Measurements from ENCODE around the gene POLR2I.
"Not testable (repeated sequence)": the region's sequence is repeated elsewhere in the genome, so short reads cannot be mapped to it uniquely, and the experiment has no call there.

Gene POLR2I

DNA sequence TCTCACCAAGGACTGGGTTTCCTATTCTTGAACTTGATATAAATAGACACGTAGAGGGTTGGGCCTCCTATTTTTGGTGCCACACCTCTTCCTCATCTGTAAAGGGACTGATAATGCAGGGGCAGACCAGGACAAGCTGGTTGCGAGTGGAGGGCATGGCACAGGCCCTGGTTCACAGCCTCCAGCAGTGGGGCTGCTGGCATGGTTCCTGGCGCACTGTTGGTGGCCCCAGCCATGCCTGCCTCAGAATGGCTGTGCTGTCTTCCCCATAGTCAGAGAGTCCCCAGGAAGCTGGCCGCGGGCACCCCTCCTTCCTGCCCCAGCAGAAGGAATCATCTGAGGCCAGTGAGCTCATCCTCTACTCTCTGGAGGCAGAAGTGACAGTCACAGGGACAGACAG, 14.2 kb downstream of the POLR2I start:
- no peak for DNase-seq (ENCODE audit: low read depth)

DNA sequence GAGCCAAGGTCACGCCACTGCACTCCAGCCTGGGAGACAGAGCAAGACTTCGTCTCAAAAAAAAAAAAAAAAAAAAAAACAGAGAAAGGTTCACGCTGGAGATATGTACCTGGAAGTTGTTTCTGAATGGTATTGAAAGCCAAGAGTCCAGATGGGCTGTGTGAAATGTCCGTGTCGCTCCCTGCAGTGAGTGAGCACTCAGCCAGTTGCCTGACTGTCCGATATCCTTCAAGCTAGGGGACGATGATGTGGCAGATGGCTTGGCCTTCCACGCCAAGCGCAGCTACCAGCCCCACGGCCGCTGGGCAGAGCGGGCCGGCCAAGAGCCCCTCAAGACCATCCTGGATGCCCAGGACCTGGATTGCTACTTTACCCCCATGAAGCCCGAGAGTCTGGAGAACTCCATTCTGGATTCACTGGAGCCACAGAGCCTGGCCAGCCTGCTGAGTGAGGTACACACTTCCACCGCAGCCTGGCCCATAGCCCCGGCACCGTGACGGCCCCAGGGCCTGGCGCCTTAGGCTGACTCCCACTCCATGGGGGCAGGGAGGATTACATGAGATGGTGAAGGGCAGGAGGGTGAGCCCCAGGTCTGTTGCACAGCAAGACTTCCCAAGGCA, 15.4 kb downstream of the POLR2I start:
- DNase-seq (ENCODE audit: low read depth), result no peak

DNA sequence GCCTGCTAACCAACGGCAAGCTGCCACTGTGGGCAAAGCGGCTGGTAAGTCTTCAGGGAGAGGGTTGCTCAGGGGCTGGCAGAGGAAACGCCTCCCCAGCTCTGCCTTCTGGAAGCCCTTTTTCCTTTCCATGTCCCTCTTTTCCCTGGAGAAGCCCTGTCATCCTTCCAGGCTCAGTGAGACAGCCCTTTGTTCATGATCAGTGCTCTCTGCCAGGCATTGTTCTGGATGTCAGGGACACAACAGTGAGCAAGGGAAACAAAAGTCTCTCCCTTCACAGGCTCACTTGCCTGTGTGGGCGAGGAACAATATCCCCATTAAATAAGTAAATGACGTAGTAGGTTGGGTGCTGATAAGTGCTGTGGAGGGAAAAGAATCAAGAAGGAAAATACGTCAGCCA, 17.6 kb downstream of the POLR2I start:
- DNase-seq (ENCODE audit: low read depth), result no peak

DNA sequence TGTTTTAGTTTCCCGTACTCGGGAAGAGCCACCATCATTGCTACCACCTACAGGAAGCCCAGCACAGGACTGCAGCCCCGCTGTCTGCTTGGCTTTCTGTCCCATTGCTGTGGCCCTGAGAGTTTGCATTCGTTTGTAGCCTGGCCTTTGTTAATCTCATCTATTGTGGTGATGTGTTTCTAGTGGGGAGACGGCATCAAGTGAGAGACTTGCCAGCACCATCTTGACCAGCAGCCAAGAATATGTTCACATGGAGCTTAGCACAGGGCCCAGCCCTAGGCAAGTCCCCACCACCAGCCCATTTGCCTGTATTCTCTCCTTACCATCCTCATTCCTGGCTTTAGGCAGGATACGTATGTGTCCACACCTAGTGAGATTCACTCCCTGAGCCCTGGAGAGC, 21.0 kb downstream of the POLR2I start:
- no peak for DNase-seq (ENCODE audit: low read depth)

DNA sequence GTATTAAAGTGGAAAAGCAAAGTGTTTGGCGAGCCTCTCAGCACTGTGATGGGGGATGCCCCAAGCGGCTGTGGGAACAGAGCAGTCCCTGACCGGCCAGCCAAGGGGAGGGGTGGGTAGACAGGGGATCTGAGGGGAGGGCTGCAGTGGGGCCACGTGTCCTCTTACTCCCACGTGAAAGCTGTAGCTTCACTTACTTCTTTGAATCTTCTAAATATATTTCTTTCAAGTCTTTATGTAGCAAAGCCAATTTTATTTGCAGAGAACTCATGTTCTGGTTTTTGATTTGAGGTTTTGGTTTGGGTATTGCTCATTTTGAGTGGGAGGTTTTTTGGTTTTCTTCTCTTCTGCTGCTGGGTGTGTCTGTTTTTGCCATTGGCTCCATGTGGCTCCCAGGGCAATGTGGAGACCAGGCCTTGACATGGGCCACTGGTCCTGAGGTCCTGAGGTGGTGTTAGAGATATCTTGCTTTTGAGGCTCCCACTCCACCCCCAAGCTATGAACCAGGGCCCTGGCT, 21.5 kb downstream of the POLR2I start:
- no peak for DNase-seq (ENCODE audit: low read depth)

DNA sequence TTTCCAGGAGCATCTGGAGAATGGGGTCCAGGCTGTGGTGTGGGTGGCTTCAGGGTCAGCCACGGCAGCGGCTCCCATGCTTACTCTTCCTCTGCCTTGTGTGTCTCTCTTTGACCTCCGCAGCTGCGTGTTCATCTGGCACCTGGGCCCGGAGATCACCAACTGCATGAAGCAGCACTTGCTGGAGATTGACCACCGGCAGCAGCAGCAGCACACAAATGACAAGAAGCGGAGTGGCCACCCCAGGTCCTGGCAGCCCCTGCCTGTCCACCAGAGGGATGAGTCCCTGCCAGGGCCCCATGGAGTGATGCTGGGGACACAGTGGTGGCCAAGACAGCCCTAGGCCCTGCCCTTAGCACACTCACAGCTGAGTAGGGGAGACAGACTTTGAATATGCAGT, 22.1 kb downstream of the POLR2I start:
- no peak for DNase-seq (ENCODE audit: low read depth)

DNA sequence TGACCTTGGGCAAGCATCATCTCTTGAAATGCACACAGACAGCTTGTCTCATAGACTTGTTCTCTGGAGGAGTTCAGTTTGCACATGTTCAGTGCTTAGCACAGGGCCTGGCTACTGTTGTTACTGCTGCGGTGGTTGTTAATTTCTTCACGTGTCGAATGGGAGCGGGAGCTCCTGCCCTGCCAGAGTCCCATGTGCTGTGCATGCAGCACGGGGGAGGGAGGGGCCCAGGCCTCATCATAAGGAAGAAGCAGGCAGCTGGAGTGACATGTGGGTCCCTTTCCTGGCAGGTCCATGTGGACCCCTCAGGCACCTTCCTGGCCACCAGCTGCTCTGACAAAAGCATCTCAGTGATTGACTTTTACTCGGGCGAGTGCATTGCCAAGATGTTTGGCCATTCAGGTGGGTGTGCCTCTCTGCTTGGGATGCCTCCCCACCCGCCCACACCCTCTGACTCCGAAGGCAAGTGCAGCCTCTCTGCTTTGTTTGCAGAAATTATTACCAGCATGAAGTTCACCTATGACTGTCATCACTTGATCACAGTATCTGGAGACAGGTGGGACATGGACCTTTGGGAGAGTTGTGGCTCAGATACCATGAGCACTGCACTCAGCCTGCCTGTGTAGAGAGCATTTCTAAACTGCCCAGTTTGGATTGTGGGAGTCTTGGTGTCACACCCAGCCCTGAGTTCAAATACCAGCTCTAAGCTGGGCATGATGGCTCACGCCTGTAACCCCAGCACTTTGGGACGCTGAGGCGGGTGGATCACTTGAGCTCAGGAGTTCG, 23.6 kb downstream of the POLR2I start:
- DNase-seq (ENCODE audit: low read depth), result no peak

DNA sequence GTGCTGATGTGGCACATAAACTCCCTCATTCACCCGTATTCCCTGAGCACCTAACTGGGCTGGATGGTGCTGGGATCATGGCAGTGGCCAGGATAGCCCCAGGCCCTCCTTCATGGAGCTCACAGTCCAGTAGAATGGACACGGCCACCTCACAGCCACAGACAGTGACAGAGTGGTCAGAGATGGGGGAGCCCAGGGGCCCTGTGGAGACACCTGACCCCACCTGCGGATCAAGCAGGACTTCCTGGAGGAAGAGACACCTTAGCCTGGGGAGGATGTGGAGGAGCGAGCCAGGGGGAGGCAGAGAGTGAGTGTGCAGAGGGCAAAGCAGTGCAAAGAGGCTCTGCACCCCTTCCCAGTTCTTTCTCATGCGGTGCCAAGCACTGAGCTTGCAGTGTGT, 24.8 kb downstream of the POLR2I start:
- no peak for DNase-seq (ENCODE audit: low read depth)

DNA sequence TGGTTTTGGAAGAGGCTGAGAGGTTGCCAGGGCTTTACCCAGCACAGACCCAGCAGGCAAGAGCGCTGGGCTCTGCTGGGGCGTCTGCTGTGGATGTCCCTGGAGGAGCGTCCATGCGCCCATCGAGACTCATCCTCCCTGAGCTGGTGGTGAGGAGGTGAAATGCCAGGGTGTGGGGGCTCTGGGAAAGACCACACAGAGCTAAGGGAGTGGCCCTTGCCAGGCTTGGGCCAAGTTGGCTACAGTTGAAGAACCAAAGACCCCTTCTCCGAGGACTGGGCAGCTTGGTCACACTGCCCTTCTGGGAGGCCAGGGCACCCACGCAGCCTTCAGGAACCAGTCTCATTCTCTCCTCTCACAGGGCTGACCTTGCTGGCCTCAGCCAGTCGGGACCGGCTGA, 28.3 kb downstream of the POLR2I start:
- no peak for DNase-seq (ENCODE audit: low read depth)

DNA sequence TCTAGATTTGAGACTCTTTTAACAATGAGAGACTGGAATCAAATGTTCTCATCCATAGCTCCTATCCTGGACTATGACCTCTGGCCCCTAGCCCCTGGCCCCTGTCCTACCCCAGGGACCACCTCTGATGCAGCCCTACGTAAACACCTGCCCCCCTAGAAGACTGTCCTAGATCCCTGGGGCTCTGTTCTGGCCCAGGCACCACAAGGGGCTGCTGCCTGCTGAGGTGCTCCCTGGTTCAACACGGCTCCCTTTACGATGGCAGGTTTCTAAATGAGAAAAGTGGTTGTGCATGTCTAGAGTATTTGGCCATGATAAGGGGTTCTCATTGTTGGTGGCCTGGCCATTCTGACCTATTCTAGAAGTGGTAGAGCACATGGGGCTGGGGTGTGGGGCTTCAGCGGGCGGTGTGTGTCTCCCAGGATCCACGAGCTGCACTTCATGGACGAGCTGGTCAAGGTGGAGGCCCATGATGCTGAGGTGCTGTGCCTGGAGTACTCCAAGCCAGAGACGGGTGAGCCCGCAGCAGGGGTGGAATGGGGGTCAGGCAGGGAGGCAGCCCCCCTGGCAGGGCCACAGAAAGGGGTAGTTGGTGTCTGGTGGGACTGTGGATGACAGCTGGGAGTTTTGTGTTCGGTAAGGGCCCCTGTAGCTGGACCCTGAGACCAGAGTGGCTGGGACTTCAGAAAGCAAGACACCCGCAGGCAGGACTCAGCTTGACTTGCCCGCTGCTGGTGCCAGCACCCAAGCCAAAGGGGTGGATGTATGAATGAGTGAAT, 30.3 kb downstream of the POLR2I start:
- DNase-seq (ENCODE audit: low read depth), result no peak

DNA sequence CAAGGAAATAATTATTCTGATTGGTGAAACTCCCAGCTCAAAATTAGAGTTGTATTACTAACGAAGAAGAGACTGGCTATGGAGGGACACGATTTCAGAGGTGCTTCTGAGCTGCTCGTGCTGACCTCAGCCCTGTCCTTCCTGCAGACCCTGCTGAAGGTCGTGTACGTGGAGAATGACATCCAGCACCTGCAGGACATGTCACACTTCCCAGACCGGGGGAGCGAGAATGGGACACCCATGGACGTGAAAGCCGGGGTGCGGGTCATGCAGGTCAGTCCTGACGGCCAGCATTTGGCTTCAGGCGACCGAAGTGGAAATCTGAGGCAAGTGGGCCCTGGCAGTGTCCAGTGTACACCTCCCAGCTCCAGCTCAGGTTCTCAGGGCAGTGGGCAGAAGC, 31.8 kb downstream of the POLR2I start:
- DNase-seq (ENCODE audit: low read depth), result no peak

DNA sequence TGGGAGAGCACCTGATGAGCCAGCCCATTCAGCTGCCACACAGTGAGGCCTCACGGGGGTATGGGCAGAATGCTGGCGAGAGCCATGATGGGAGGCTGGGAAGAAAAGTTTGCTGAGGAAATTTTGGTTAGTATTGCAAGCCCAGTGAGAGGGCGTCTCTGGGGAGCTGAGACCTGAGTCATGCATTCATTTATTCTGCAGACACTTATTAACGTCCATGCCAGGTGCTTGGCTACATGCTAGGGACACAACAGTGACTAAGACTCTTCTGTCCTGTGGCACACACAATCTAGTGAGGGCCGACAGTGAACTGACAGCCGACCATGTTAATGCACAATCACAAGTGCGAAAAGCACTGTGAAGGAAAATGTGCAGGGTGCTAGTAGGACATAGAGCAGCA, 32.8 kb downstream of the POLR2I start:
- DNase-seq (ENCODE audit: low read depth), result no peak

DNA sequence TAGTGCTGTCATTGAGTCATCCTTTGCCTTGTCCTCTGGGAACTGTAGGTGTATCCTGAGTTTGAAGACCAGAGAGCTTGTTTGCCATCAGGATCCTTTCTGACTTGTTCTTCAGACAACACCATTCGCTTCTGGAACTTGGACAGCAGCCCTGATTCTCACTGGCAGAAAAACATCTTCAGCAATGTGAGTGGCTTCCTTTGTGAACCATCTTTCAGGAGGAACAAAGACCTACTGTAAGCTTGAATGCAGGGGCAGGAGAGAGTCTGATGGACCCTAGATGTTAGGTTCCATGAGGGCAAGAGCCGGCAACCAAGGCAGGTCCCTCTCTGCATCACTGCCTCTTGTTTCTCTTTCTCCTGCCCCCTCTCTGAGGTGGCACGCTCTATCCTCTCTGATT, 33.3 kb downstream of the POLR2I start:
- no peak for DNase-seq (ENCODE audit: low read depth)

DNA sequence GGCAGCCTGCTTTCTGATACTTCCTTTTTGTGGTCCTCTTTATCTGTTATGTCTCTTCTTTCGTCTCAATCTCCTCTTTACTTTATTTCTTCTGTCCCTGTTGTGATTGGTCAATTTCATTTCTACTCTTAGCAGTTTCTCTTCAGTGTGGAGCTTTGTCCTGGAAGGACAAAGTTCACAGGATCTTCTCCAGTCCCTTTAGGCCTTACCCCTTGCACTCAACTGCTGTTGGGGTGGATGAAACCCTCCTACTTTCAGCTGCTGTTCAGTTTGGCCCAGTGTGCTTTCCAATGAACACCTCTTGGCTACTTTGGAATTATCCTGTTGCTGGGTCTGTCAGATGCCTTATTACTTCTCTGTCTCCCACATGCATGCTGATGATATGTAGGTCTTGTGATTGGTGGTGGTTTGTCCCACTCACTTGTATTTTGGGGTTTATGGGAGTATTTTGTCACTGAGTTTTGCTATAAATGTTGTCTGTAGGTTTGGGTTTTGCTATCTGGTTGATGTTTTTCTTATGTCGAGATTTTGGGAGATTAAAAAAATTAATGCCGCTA, 35.2 kb downstream of the POLR2I start:
- DNase-seq (ENCODE audit: low read depth), result no peak

DNA sequence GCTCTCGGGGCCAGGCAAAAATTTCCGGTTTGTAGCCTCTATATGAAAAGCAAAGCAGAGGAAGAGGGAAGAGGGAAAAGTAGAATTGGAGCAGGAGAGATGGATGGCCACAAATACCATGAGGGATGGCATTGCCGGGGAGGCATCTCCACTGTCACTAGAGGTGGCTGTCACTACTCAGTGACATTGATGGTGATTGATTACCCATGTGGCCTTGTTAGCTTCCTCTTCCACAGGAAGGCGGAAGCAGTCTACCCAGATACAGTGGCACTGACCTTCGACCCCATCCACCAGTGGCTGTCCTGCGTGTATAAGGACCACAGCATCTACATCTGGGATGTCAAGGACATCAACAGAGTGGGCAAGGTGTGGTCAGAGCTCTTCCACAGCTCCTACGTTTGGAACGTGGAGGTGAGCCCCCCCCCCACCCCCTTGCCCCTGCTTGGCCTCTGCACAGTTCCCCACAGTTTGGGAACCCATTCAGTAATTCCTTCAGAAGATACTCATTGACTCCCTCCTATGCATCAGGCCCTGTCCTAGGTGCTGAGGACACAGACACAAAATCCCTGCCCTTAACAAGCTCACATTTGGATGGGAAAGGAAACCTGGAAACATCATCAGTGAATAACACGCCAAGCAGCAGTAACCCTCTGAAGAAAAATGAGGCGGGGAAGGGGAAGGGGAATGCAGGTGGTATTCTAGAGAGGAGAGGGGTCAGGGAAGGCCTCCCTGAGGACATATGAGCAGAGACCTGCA, 41.4 kb downstream of the POLR2I start:
- DNase-seq (ENCODE audit: low read depth), result no peak

DNA sequence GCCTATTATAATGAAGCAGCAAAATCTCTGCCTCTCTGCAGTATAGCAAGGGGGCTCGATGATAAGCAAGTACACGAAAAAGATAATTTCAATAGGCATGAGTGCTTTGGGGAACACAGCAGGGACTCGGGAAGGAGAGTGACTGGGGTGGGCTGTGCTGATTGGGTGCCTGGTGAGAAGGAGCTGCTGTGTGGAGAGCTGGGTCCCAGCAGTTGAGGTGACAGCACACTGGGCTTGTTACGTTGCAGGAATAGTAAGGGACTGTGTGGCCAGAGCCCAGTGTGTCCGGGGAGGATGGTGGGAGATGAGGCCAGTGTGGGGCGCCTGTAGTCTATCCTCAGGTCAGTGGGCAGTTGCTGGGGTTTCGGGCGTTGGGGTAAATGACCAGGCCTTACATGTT, 42.6 kb downstream of the POLR2I start:
- no peak for DNase-seq (ENCODE audit: low read depth)

DNA sequence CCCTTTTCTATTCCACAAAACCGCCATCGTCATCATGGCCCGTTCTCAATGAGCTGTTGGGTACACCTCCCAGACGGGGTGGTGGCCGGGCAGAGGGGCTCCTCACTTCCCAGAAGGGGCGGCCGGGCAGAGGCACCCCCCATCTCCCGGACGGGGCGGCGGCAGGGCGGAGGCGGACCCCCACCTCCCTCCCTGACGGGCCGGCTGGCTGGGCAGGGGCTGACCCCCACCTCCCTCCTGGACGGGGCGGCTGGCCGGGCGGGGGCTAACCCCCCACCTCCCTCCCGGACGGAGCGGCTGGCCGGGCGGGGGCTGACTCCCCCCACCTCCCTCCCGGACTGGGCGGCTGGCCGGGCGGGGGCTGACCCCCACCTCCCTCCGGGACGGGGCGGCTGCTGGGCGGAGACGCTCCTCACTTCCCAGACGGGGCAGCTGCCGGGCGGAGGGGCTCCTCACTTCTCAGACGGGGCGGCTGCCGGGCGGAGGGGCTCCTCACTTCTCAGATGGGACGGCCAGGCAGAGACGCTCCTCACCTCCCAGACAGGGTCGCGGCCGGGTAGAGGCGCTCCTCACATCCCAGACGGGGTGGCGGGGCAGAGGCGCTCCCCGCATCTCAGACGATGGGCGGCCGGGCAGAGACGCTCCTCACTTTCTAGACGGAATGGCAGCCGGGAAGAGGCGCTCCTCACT, 45.7 kb downstream of the POLR2I start:
- not testable (repeated sequence) for DNase-seq (ENCODE audit: low read depth)

DNA sequence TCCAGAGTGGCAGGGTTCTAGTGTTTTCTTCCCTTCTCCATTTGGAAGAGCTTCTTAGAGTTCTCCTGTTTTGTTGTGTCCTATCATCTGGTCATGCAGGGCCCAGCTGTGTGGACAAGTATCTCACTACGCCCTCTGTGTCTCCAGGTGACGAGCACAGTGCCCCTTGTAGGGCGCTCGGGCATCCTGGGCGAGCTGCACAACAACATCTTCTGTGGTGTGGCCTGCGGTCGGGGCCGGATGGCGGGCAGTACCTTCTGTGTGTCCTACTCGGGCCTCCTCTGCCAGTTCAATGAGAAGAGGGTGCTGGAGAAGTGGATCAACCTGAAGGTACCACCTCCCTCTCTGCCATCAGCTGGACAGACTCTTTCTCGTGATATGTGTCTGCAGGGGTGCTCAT, 47.0 kb downstream of the POLR2I start:
- no peak for DNase-seq (ENCODE audit: low read depth)

DNA sequence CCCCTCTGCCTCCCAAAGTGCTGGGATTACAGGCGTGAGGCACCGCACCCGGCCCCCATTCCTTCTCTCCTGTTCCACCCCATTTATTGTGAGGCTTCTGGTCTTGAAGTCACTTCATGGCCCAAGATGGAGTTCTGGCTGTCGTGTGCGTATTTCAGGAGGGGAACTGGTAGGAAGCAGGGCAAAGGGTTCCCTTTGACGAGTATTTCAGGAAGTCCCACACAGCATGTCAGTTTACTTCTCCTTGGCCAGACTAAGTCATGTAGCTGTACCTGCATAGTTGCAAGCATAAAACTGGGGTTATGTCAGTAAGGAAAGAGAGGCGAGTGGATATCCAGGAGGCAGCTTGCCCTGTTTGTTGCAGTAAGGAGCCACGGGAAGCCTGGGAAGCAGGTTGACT, 49.8 kb downstream of the POLR2I start:
- no peak for DNase-seq (ENCODE audit: low read depth)

Data from stimulated activated CD8-positive, alpha-beta memory T cell treated with anti-CD3 and anti-CD28 coated beads, Interleukin-4, amount 100 ng/mL, for 24 hours (primary cell).